ENCODE results near the gene ATXN7L3.

- TF ChIP-seq RAD21 (conservative IDR thresholded peaks at IDR 0.05 in 1 of 2, IDR thresholded peaks at IDR 0.05 in 1 of 2): no peak
- TF ChIP-seq, protein P1, sequence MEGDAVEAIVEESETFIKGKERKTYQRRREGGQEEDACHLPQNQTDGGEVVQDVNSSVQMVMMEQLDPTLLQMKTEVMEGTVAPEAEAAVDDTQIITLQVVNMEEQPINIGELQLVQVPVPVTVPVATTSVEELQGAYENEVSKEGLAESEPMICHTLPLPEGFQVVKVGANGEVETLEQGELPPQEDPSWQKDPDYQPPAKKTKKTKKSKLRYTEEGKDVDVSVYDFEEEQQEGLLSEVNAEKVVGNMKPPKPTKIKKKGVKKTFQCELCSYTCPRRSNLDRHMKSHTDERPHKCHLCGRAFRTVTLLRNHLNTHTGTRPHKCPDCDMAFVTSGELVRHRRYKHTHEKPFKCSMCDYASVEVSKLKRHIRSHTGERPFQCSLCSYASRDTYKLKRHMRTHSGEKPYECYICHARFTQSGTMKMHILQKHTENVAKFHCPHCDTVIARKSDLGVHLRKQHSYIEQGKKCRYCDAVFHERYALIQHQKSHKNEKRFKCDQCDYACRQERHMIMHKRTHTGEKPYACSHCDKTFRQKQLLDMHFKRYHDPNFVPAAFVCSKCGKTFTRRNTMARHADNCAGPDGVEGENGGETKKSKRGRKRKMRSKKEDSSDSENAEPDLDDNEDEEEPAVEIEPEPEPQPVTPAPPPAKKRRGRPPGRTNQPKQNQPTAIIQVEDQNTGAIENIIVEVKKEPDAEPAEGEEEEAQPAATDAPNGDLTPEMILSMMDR (IDR thresholded peaks at IDR 0.05): no peak
- no peak for TF ChIP-seq MAX (IDR thresholded peaks at IDR 0.05)
- TF ChIP-seq JUNB (IDR thresholded peaks at IDR 0.05): no peak
- no peak for TF ChIP-seq POLR2A (IDR thresholded peaks at IDR 0.05; ENCODE audit: low read length)
- no peak for TF ChIP-seq MAFK (IDR thresholded peaks at IDR 0.05; ENCODE audit: partially characterized antibody)
Measured at GRCh38 chr17:44211281-44212265, 11.9 kb upstream of the ATXN7L3 start.
